ENCODE data around the gene ARMC2. TPM values are rescaled to one million over a fixed set of nuclear protein-coding genes. Genes with fewer than 3 reads are reported as not detected.

ARMC2 gene
- total and polyA plus RNA-seq, 2 of the 4 experiments (the other 2 are of a cell fraction): 0.72 to 3.9 TPM

DNA sequence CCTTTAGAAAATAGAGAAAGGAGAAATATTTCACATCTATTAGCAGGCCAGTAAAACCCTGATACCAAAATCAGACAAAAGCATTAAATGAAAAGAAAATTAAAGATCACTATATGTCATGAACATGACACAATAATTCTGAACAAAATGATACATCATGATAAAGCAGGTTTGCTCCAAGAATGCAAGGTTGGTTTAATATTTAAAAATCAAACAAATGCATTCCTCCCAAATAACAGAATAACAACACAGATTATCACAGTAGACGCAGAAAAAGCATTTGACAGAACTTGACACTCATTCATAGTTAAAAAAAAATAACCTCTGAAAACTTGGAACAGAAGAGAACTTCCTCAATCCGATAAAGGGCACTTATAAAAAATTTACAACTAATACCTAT, 22.9 kb upstream of the ARMC2 start:
- H3K9me1 ChIP-seq (ENCODE audit: insufficient read depth, low read length): no peaks in the 10 kb centered on the region
- dilution Hi-C loops (cut with HindIII; ENCODE audit: low sequenced_read_pairs, unreplicated experiment): no loop called here
- H2BK5ac ChIP-seq (ENCODE audit: low read depth, low read length, poor library complexity, severe bottlenecking): no peak overlapping the region
- no peak overlapping the region for H2BK20ac ChIP-seq (ENCODE audit: low read depth, low read length)
- intact Hi-C loops (cut with micrococcal nuclease): no loop called here
- H3K56ac ChIP-seq (ENCODE audit: extremely low read depth, insufficient read depth, low read length): no peak overlapping the region
- H3K14ac ChIP-seq (replicated peaks; ENCODE audit: low read depth, low read length): no peak overlapping the region
- H4K5ac ChIP-seq (ENCODE audit: low read depth, low read length): no peak overlapping the region
- no peaks in the 10 kb centered on the region for H3K36me3 ChIP-seq (ENCODE audit: control insufficient read depth, insufficient read depth, low read length)
- no peak overlapping the region for H3K9ac ChIP-seq (ENCODE audit: low read depth, low read length)
- H3K79me1 ChIP-seq (ENCODE audit: low read depth in 1 of 2, low read length in 2 of 2): no peaks in the 10 kb centered on the region
- BruUV-seq (replicated peaks): no TSS peak
- H3K9me3 ChIP-seq (ENCODE audit: control insufficient read depth, insufficient read depth, low read length): peaks cover 2% of the 10 kb centered on the region; the same call in 1 of the 2 replicates
- no peaks in the 10 kb centered on the region for H3K4me1 ChIP-seq (ENCODE audit: control insufficient read depth, insufficient read depth, low read length)
- H4K91ac ChIP-seq (ENCODE audit: insufficient read depth, low read depth, low read length): no peak overlapping the region
- DNase-seq (no peak), ATAC-seq (ENCODE audit: low read depth) (no peak)
- no peak overlapping the region for H2AFZ ChIP-seq (replicated peaks; ENCODE audit: low read length, poor library complexity)
- no peak overlapping the region for H2AK5ac ChIP-seq (ENCODE audit: low read depth, low read length)
- no peak overlapping the region for H3K4me2 ChIP-seq (ENCODE audit: low read depth, low read length)
- H2BK15ac ChIP-seq (ENCODE audit: low read depth, low read length): no peak overlapping the region
- H3K27ac ChIP-seq (ENCODE audit: insufficient read depth, low read length): no peak overlapping the region
- no peaks in the 10 kb centered on the region for H4K20me1 ChIP-seq (ENCODE audit: insufficient read depth, low read length)
- H4K8ac ChIP-seq (ENCODE audit: low read depth in 2 of 2, low read length in 2 of 2): no peak overlapping the region
- in situ Hi-C loops (cut with MboI; ENCODE audit: low sequenced_read_pairs): no loop called here
- ChIA-PET CTCF (no interaction called here), POLR2A (ENCODE audit: unreplicated experiment) (no interaction called here)
- no CpG with 5 or more reads among the region's 2 CpGs for WGBS, 2 experiments (ENCODE audit: extremely low coverage in 2 of 2, insufficient read length in 1 of 2)
- H3K18ac ChIP-seq (ENCODE audit: low read depth, low read length): no peak overlapping the region
- H3K27me3 ChIP-seq (ENCODE audit: control insufficient read depth, insufficient read depth, low read length): peaks cover 3% of the 10 kb centered on the region; the same call in 1 of the 2 replicates
- no peak overlapping the region for H3K23ac ChIP-seq (ENCODE audit: low read depth, low read length)
- H3K4me3 ChIP-seq (ENCODE audit: insufficient read depth, low read depth, low read length): no peak overlapping the region
- H3K4ac ChIP-seq (ENCODE audit: low read depth, low read length): no peak overlapping the region
- no peak for TF ChIP-seq NFE2L2 (IDR thresholded peaks at IDR 0.05; ENCODE audit: low read depth, low read length)
- no peak for TF ChIP-seq RCOR1 (IDR thresholded peaks at IDR 0.05; ENCODE audit: insufficient replicate concordance, low read length)
- no peak for TF ChIP-seq USF2 (IDR thresholded peaks at IDR 0.05; ENCODE audit: low read depth, low read length)
- TF ChIP-seq, protein P1, sequence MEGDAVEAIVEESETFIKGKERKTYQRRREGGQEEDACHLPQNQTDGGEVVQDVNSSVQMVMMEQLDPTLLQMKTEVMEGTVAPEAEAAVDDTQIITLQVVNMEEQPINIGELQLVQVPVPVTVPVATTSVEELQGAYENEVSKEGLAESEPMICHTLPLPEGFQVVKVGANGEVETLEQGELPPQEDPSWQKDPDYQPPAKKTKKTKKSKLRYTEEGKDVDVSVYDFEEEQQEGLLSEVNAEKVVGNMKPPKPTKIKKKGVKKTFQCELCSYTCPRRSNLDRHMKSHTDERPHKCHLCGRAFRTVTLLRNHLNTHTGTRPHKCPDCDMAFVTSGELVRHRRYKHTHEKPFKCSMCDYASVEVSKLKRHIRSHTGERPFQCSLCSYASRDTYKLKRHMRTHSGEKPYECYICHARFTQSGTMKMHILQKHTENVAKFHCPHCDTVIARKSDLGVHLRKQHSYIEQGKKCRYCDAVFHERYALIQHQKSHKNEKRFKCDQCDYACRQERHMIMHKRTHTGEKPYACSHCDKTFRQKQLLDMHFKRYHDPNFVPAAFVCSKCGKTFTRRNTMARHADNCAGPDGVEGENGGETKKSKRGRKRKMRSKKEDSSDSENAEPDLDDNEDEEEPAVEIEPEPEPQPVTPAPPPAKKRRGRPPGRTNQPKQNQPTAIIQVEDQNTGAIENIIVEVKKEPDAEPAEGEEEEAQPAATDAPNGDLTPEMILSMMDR (conservative IDR thresholded peaks at IDR 0.05; ENCODE audit: low read depth, low read length): no peak
- TF ChIP-seq BHLHE40 (IDR thresholded peaks at IDR 0.05; ENCODE audit: low read depth, low read length): no peak
- no peak overlapping the region for H2AK9ac ChIP-seq (replicated peaks; ENCODE audit: low read depth, low read length, poor library complexity)
- H2BK120ac ChIP-seq (ENCODE audit: low read depth, low read length): no peak overlapping the region
